Heart right ventricle (tissue), 16 donors: ENCODE results near the gene MCM7. TPM values are rescaled to one million over a fixed set of nuclear protein-coding genes. Genes with fewer than 3 reads are reported as not detected.

Source experiments
- ATAC-seq, 8 donors: fragments of 200-7000 bp; cut with Tn5 transposase; one replicate each; pipeline ENCODE4 v1.9.1; 2020; ENCODE audit warnings: mild to moderate bottlenecking in 8 of 8, moderate library complexity in 8 of 8, moderate number of reproducible peaks in 1 of 8
- DNase-seq, 2 donors: peaks; one replicate each; pipeline ENCODE4 v3.0.0-alpha.2; 2020
- H3K27ac ChIP-seq, 10 donors: fragments of 200-600 bp; sonication (generic) in 2 of 10; one replicate each; pipeline versions ENCODE4 v1.5.0 to v1.8.0; 2020 to 2022; ENCODE audit warnings: mild to moderate bottlenecking in 3 of 10
- H3K27me3 ChIP-seq, 7 donors: fragments of 200-600 bp; one replicate each; pipeline ENCODE4 v1.8.0; 2021 to 2022; ENCODE audit warnings: mild to moderate bottlenecking in 2 of 7
- H3K36me3 ChIP-seq, 9 donors: fragments of 200-600 bp; sonication (generic) in 1 of 9; one replicate each; pipeline versions ENCODE4 v1.5.0 to v1.8.0; 2020 to 2022; ENCODE audit warnings: mild to moderate bottlenecking in 2 of 9
- H3K4me1 ChIP-seq, 9 donors: fragments of 200-600 bp; sonication (generic) in 1 of 9; one replicate each; pipeline versions ENCODE4 v1.5.0 to v1.8.0; 2020 to 2022; ENCODE audit warnings: mild to moderate bottlenecking in 4 of 9
- H3K4me3 ChIP-seq, 10 donors: fragments of 200-600 bp; sonication (generic) in 2 of 10; one replicate each; pipeline versions ENCODE4 v1.5.0 to v1.8.0; 2020 to 2022; ENCODE audit warnings: mild to moderate bottlenecking in 7 of 10, moderate library complexity in 2 of 10
- H3K9me3 ChIP-seq, 11 donors: fragments of 200-600 bp in 10 of 11; sonication (generic) in 2 of 11; one replicate each; pipeline versions ENCODE4 v1.5.0 to v1.8.0; 2013 to 2022; ENCODE audit warnings: mild to moderate bottlenecking in 2 of 11, control low read depth in 1 of 11, moderate library complexity in 1 of 11
- CTCF ChIP-seq, 9 donors: fragments of 200-600 bp; sonication (generic) in 2 of 9; IDR thresholded peaks; one replicate each; pipeline versions ENCODE4 v1.5.0 to v1.8.0; 2021 to 2022; ENCODE audit warnings: antibody characterized with exemption in 9 of 9, mild to moderate bottlenecking in 5 of 9, moderate library complexity in 1 of 9
- WGBS, 2 donors: extraction: QIAGEN DNeasy Blood & Tissue Kit; methylation state at CpG; one replicate each; pipeline ENCODE4 v1.1.7; 2013; ENCODE audit warnings: inconsistent platforms in 1 of 2; 5-methylcytosine and 5-hydroxymethylcytosine counted together
- intact Hi-C, 10 donors: fragments of 100-400 bp; cut with DNase I; formaldehyde crosslinking; loops; one replicate each; pipeline versions ENCODE4 v1.11.1 to v1.14.2; 2022
- polyA plus RNA-seq, 2 donors: library from polyadenylated mRNA; stranded (reverse); fragments of 200-250 nt; gene quantifications; one replicate each; pipeline ENCODE4 v1.2.3, GENCODE V29; 2013
- total RNA-seq, 10 donors: library from RNA; stranded (reverse); fragmentation: NEBNext Ultra II Directional in 3 of 10; extraction: Animal tissue kit (Norgen Biotek cat#: 25700) in 3 of 10; gene quantifications; one replicate each; pipeline versions ENCODE4 v1.2.1 to v1.2.4, GENCODE V29; 2021 to 2023
- donor health status: Arrhythmogenic right ventricular cardiomyopathy.
- donor health status: ischemic (EF 13 %, LVEDD 7.1; RV severe dilation, severe dysfunction).
- donor health status: healthy with polysubstance abuse.
- donor health status: DM: no; HTN: yes; CAD: no.
- donor health status: DM: no; HTN: no; CAD: no.
- donor health status: ischemic (EF 25% LVEDD 6.9; RV normal size, moderate dysfunction).
- donor health status: ischemic (EF 25% LVEDD 5.7; RV mildly dilated, moderate dysfunction).
- donor health status: healthy.
- donor health status: DM: yes; HTN: yes; CAD: no.
- donor health status: Ischemic cardiomyopathy.
- donor health status: ischemic (EF 35%, LVEDD 5.7; RV mildly dilated, moderate dysfunction).
- donor health status: nonischemic (EF 11% LVEDD 7.7; RV severe dilation, severe dysfunction).
- donor health status: DM: yes; HTN: yes; CAD: no.
- donor health status: PGD.
- donor health status: ischemic (EF 29% LVEDD 5.4; RV normal size, mild dysfunction).
- donor health status: nonischemic (EF 23%, LVEDD 6.1; RV moderate dilation, normal function).

The MCM7 gene
- total and polyA plus RNA-seq, 12 donors, result 11.6 to 30.4 (median 16.5) TPM

DNA sequence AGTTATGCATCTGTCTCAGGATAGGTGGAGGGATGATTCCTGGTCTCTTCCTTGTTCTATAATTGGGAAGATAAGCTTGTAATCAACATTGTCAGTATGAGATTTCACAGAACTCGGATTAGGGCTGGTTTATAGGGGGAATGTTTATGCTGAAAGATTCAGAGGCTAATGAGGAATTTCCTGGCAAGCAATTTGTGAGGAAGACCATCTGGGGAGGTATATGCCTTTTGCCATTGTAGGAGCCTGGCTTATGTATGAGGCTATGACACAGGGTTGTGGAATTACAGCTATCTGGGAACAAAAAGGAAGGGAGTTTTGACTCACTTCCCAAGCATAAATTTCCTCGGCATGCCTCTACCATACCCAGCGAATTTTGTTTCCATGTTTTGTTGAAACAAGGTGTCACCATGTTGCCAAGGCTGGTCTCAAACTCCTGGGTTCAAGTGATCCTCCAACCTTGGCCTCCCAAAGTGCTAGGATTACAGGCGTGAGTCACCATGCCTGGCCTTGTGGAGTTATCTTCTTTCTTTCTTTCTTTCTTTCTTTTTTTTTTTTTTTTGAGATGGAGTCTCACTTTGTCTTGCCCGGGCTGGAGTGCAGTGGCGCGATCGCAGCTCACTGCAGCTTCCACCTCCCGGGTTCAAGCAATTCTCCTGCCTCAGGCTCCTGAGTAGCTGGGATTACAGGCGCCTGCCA, 14.0 kb downstream of the MCM7 start:
- no peak for DNase-seq
- Histone ChIP-seq H3K4me1 (peaks cover 5 to 42% (median 27%) of the 10 kb centered on the region in 9 donors), H3K9me3 (no peaks in the 10 kb centered on the region), H3K27me3 (no peaks in the 10 kb centered on the region), H3K27ac (peak overlapping the region in 1 of 10 donors; percentile 95), H3K36me3 (peaks cover 0 to 25% (median 14%) of the 10 kb centered on the region in 9 donors), H3K4me3 (no peak overlapping the region)
- intact Hi-C loops, result loop anchor here in 3 of 10 donors (5.0 to 10.0 kb wide), 3 partner anchors 40 to 172 kb away; partner anchors contain the start of genes TRIM4 (in 2 of the 3) and MBLAC1 (in 1 of the 3)
- TF ChIP-seq CTCF (IDR thresholded peaks at IDR 0.05), result no peak
- no peak for ATAC-seq
- WGBS, 2 donors, result 75 to 76% methylated on average over 10 of the region's 10 CpGs

GRCh38 chr7:100085515-100085914, 15.7 kb downstream of the MCM7 start:
- intact Hi-C loops, result loop anchor here in 3 of 10 donors (5.0 to 10.0 kb wide), 3 partner anchors 42 to 171 kb away; partner anchors contain the start of genes TRIM4 (in 2 of the 3) and MBLAC1 (in 1 of the 3)
- Histone ChIP-seq H3K9me3 (no peaks in the 10 kb centered on the region), H3K27ac (peak overlapping the region in 1 of 10 donors; percentile 95), H3K4me3 (no peak overlapping the region), H3K36me3 (peaks cover 0 to 8% (median 0%) of the 10 kb centered on the region in 9 donors), H3K27me3 (no peaks in the 10 kb centered on the region), H3K4me1 (peaks cover 5 to 50% (median 36%) of the 10 kb centered on the region in 9 donors)
- no peak for TF ChIP-seq CTCF (IDR thresholded peaks at IDR 0.05)
- DNase-seq, result no peak
- WGBS, 2 donors, result 56 to 69% methylated on average over 3 of the region's 3 CpGs
- ATAC-seq, result no peak

GRCh38 chr7:100082978-100083377, 18.2 kb downstream of the MCM7 start:
- Histone ChIP-seq H3K9me3 (no peaks in the 10 kb centered on the region), H3K27me3 (no peaks in the 10 kb centered on the region), H3K4me1 (peaks cover 7 to 46% (median 37%) of the 10 kb centered on the region in 9 donors), H3K4me3 (peak overlapping the region in 2 of 10 donors; percentile 71 to 94), H3K27ac (peak overlapping the region in 8 of 10 donors; percentile 37 to 96 (median 89)), H3K36me3 (peaks cover 0 to 23% (median 5%) of the 10 kb centered on the region in 9 donors)
- WGBS, 2 donors, result 53 to 58% methylated on average over 4 of the region's 4 CpGs
- TF ChIP-seq CTCF (IDR thresholded peaks at IDR 0.05), result no peak
- intact Hi-C loops, result loop anchor here in 6 of 10 donors (2.0 to 10.0 kb wide), 6 partner anchors 36 to 168 kb away; partner anchors contain the start of genes TRIM4 (in 2 of the 6) and ZSCAN21 (in 1 of the 6)
- ATAC-seq (no peak), DNase-seq (no peak)

DNA sequence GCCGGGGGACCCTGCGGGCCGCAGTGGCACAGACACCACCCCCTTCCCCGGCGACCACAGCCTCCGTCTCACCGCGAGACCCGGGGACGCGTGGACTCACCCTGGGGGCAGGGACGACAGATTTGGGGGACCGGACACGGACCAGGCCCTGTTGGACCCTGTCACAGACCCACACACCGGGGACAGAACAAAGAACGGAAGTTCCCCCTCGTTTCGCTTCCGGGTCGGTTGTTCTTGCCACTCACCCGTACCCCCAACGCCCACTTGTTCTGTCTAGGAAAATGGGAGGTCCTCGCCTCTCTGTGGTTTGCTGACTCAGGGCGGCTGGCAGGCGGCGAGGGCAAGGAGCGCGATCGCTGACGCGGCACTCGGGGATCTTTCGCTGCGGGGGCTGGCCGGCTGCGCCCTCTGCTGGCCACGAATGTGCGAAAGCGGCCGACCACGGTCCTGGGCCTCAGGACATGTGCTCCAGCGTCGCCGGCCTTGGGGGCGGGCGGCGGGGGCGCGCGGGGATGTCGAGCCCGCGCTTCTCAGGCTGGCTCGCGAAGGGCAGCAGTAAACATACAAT, 19.6 kb downstream of the MCM7 start, which contains the start of gene ZNF3:
ZNF3 (minus strand) TSS at position 189 of the 568 bp plus-strand sequence. CDS start 4,366 bp downstream, outside the sequence.
- peaks cover 7 to 42% (median 35%) of the 10 kb centered on the region in 9 donors for H3K4me1 ChIP-seq
- WGBS, 2 donors, result 1% methylated on average over 54 to 55 of the region's 55 CpGs
- peak; percentile 96 to 98 (median 96) for ATAC-seq
- H3K4me3 ChIP-seq, result peak within 1 kb of the TSS; percentile 71 to 99 (median 90)
- TF ChIP-seq CTCF (IDR thresholded peaks at IDR 0.05), result peak; percentile 85 to 99 (median 95)
- intact Hi-C loops, result loop anchor here in 6 of 10 donors (1.0 to 10.0 kb wide), 8 partner anchors 34 to 167 kb away; partner anchors contain the start of genes TRIM4 (in 2 of the 6), MBLAC1 (in 1 of the 6) and ZSCAN21 (in 1 of the 6)
- H3K9me3 ChIP-seq, result no peaks in the 10 kb centered on the region
- DNase-seq, result peak; percentile 98 to 99
- H3K27ac ChIP-seq, result peak within 1 kb of the TSS; percentile 65 to 96 (median 89)
- no peaks in the 10 kb centered on the region for H3K27me3 ChIP-seq
- H3K36me3 ChIP-seq, result peaks cover 0 to 37% (median 18%) of the 10 kb centered on the region in 9 donors
